GM19328 (cell line): ENCODE data around the gene FANCL.
"Not testable (repeated sequence)": the region's sequence is repeated elsewhere in the genome, so short reads cannot be mapped to it uniquely, and the experiment has no call there.

Experiments
- ATAC-seq: cut with Tn5 transposase; IDR thresholded peaks from one replicate; pipeline ENCODE4 v1.9.1; 2021; ENCODE audit warnings: mild to moderate bottlenecking, moderate library complexity; ENCODE audit not compliant: unreplicated experiment

The FANCL gene

DNA sequence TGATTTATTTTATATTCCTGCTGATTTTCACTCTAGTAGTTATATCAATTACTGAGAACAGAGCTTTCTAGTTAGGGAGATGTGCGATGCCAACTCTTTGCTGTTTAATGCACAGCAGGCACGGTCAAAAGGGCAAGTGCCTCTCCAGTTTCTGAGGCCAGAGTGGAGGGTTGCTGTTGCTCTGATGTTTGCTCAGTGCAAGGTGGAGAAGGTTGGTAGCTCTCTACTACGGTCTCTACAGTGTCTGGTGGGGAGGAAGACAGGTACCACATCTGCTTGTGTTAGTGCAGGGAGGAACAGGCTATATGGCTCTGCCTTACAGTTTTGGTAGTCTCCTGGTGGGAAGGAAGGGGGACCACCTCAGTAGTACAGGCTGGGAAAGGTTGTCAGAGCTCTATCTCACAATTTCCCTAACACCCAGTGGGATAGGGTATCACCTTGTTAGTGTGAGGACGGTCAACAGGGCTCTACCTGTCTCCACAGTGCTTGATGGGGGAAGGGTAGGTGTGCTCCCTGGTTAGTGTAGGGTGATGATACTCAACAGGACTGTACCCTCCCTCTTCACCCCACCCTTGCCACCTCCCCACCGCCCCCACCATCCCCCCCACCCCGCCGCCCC, 85.9 kb downstream of the FANCL start:
- ATAC-seq, result no peak

DNA sequence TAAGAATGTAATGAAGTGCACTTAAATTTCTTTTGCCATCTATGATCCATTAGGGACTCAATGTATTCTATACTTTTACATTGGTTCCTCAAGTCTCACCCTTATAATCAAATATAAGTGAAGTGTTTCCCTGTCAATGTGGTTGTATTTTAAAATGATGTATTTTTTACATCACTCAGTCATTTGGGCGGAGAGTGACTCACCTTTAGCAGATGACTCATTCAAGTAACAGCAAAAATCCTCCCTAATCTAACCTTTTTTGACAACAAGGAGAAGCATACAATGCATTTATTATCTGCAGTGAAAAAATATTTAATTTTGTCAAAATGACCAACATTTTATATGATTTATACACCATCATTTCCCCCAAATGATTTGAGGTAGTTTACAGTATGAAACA, 94.4 kb downstream of the FANCL start:
- ATAC-seq, result no peak

DNA sequence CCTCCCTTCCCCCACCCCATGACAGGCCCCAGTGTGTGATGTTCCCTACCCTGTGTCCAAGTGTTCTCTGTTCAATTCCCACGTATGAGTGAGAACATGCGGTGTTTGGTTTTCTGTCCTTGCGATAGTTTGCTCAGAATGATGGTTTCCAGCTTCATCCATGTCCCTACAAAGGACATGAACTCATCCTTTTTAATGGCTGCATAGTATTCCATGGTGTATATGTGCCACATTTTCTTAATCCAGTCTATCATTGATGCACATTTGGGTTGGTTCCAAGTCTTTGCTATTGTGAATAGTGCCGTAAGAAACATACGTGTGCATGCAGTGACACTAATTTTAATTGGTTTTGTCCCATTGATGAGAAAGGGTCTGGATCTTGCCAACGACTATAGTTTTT, 95.4 kb downstream of the FANCL start:
- not testable (repeated sequence) for ATAC-seq

DNA sequence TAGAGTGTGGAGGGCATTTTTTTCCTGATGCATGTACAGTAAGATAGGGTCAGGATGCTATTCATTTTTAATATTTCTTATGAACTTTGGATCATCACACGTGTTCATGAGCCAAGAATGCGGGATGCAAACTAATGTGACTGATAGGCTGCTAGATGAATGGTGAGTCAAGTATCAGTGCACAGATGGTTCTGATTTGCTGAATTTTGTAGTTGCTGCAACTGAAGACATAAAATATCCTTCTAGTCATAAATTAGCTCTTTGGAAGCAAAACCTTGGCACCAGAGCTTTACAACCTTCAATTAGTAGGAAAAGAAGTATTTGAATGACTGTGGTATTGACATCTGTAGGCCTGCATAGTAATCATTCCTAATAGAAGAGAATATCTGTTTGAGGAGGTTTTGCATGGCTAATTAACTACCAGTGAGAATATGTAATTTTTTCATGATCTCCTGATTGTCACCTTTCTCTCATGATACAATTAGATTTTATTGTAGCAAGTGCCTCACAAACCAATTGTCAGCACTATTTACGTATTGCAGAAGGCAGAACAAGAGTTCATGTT, 100.5 kb downstream of the FANCL start:
- ATAC-seq, result no peak

DNA sequence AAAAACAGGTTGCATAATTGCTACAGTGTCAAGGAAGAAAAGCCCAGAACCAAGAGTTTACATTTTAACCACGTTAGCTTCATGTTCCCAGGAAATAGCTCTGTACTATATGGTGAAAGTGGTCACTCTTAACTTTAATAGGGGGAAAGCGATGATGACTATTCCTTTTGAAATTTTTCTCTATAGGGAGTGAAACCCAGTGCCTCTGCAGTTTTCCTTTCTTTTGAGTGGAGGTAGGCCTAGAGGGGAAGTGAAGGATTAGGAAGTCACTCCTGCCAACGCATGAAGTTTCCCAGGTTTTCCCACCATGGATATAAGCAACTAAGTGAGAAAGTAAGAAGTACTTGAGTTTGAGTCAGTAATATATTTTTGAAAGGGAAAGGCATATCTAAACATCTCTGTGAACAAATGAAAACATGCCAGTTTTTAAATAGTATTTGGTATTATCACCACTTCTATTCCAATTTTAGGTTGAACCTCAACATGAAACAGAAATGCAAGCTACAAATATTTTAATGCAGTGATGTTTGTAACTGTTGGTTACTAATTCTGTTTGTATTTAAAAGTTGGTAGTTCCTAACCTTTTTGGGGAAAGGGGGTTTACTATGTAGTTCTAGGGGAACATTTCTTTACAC, 102.6 kb downstream of the FANCL start:
- ATAC-seq, result no peak

DNA sequence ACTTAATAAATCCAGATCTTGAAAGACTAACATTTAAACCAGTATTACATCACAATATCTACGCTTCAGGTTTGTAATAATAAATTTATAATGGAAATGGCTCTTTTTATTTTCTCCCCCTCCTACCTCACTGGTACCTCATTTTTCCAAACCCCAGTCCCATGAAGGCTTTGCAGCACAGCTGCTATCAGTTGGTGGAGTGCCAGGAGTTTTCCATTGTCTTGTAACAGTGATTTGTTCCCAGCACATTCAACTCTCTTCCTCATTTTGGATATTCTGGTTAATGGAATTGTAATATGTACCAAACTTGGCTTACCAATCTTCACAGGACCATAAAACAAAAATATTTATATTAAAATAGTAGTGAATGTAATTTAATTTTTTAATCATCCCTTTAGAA, 103.3 kb downstream of the FANCL start:
- ATAC-seq, result no peak

DNA sequence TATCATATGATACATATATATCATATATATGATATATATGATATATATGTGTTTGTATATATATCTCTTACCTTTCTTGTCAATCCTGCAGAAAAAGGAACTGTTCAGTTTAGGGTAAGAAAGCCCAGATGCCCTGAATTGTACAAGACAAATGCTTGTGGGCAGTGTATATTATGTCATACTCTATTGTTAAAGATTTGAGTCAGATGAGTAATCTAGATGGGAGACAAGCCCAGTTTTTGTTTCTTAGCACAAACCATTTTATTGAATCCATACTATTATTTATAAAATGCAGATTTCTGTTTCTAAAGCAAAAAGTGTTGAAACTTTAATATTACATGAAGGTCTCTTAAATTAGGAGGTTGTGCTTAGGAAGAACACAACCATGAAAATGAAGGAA, 103.9 kb downstream of the FANCL start:
- no peak for ATAC-seq

DNA sequence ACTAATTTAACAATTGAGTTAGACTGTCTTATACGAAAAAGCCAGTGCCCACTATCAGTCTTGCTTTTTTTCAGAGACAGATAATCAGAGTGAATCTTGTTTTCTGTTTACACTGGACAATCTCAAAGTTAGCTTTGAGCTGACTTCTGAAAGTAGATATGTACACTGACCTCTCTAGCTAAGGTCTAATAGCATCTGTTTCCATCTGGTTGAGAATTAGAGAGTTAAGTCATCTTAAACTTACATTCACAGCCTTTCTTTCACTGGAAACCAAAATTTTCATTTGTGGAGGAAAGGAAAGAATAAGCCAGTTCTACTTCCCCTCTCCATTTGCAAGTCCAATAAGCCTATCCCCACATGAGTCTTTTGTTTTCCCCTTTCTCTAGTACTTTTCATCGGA, 105.3 kb downstream of the FANCL start:
- no peak for ATAC-seq

DNA sequence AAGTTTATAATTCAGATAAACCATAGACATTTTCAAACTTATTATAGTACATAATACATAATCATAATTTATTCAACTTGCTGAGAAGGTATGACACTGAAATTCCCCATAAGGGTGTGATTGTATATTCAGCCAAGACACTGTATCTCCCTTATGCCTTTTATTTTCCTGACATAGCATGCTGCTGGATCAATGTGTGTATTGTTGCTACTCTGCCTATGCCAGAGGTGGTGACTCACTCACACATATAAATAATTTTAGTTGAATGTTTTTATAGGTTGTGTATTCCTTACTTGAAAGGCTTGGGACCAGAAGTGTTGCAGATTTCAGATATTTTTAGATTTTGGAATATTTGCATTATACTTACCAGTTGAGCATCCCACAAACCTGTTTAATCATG, 107.7 kb downstream of the FANCL start:
- ATAC-seq, result no peak

DNA sequence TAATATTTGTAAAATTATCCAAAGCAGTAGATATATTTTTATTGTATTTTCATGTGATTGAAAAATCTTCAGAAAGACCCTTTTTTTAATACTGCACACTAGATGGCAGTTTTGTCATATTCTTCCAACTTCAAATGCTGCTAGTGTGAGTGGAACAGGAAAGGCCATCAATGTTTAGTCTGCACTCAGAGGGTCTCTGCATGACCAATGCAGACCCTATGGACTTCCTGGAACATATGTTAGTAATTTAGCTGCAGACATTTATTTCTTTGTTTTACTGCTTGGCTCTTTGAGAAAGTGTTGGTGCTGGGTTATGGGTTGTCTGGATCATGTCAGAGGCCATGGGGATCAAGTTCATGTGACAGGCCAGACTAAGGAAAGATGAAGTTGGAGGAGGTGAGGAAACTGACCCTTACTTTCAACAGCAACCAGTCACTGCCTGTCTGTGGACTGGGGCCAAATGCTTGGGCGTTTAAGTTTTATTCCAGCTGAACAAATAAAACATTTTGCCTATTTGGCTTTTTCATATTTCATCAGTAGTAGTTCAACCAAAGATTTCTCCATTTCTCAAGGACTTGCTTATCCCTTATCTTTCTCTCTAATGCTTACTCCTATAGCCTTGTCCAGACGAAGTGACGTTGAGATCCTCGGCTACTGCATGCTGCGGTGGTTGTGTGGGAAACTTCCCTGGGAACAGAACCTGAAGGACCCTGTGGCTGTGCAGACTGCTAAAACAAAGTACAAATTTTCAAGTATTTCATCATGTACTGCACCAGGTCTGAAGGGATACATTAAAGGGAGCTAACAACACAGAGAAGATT, 109.7 kb downstream of the FANCL start:
- ATAC-seq, result no peak

DNA sequence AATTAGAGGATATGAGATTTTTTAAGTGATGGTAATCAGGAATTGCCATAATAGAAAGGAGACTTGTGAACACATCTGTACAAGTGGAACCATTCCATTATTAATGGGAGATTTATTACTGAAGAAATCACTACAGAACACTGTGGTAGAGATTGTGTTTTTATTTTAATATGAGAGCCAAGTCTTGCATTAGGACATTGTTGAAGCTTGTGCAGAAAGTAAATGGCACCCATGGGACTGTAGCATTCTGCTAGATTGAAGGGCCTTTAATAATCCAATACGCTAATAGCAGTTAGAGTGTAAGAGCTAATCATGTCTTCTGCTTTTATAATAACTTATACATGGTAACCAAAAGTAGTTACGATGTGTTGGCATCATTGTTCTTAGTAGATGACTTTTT, 110.9 kb downstream of the FANCL start:
- ATAC-seq, result no peak

DNA sequence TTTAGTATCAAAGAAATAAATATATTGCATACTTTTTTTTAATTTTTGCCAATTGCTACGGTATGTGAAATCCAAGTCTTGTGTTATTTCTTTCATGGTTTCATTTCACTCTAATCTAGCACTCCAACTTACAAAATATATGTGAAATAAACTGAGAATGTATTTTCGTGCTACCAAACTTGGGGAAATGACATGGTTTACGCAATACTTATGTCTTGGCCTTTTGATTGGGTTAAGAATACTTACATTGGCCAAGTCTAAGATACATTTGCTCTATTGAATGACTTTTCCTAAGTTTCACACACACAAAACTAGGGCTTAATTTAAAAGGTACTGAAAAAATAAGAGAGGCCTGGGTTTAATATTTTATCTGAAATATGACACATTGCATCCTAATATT, 114.0 kb downstream of the FANCL start:
- ATAC-seq, result no peak

DNA sequence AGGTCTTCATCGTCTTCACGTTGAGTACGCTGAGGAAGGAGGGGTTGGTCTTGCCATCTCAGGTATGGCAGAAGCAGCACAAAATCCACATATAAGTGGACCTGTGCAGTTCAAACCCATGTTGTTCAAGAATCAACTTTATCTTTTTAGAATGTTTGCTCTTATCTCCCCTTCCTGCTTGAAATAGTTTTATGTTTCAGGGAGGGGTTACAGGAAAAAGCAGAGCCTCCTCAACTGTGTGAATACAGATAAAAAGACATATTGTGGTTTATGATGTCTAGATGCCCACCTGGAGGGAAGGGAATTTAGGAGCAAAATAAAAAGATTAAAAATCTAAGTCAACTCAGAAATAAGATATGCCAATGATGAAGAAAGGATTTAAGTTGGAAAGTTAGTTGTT, 118.6 kb downstream of the FANCL start:
- no peak for ATAC-seq

DNA sequence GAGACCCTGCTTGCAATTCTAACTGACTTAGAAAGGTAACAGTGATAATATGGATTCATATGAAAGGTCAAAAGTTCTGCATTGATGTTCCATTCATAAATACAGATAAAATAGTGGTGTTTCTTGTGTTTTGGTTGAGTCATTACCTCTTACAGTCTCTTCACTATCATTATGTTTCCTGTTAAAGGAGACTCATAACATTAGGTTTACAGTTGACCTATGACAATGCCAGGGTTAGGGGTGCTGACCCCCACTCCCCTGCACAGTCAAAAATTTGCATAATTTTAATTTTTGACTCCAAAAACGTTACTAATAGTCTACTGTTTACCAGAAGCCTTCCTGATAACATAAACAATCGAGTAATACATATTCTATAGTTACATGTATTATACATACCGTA, 119.1 kb downstream of the FANCL start:
- ATAC-seq, result no peak

DNA sequence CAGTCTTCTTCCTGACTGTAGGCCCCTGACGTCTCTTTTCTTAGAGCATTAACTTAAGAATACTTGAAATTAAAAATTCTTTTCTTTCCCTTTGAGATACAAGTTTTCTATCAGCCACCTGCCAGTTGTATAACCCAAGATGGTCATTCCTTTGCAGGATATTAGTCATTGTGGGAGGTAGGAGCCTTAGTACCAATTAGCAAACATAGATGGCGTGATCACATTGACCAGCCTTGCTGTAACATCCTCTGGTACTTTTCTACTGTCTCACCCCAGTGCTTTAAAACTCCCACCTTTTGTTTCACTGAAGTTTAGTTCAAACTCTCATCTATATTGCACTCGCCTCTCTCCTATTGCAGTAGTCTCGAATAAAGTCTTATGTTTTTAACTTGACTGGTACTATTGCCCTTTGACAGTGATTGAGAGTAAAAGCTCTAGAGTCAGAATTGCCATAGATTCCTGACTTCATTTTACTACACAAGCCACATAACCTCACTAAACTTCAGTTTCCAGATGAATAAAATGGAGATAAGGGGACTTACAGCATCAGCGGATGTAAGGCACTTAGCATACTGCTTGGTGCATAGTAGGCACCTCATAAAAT, 120.4 kb downstream of the FANCL start:
- ATAC-seq, result no peak

DNA sequence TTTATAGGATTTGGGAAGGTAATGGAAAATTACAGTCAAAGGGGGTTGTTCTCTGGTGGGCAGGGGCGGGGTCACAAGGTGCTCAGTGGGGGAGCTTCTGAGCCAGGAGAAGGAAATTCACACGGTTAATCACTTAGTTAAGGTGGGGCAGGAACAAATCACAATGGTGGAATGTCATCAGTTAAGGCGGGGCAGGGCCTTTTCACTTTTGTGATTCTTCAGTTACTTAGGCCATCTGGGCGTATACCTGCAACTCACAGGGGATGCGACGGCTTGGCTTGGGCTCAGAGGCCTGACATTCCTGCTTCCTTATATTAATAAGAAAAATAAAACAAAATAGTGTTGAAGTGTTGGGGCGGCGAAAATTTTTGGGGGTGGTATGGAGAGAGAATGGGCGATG, 127.6 kb downstream of the FANCL start:
- not testable (repeated sequence) for ATAC-seq

DNA sequence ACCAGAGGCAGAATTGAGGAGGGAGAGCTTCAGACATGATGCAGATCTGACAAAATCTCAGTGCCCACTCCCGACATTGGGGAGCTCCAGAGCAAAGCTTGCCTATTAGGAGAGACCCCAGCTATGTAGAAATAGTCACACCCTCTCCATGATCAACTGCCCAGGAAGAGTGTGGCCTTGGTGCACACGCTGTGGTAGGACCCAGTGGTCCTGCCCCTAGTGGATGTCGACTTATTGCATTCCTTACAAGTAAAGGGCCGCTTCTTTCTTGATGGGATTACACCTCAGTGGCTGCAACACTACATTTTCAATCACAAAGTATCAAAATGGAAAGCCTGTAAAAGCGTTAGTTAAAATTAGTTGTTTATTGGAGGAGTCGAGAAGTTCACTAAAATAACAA, 130.4 kb downstream of the FANCL start:
- ATAC-seq, result no peak

DNA sequence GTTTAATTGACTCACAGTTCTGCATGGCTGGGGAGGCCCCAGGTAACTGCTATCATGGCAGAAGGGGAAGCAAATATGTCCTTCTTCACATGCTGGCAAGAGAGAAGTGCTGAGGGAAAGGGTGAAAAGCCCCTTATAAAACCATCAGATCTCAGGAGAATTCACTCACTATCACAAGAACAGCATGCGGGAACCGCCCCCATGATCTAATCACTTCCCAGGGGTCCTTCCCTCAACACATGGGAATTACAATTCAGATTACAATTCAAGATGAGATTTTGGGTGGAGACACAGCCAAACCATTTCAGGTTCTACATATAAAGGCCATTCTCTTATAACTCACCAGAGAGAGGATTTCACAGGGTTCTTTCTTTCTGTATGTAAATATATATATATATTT, 131.6 kb downstream of the FANCL start:
- ATAC-seq, result no peak
